HG02610 (cell line): ENCODE data around the gene SLX4IP.

Experiments used
- ATAC-seq: cut with Tn5 transposase; IDR thresholded peaks from one replicate; pipeline ENCODE4 v1.9.1; 2021; ENCODE audit warnings: mild to moderate bottlenecking, moderate library complexity; ENCODE audit not compliant: unreplicated experiment

SLX4IP gene

DNA sequence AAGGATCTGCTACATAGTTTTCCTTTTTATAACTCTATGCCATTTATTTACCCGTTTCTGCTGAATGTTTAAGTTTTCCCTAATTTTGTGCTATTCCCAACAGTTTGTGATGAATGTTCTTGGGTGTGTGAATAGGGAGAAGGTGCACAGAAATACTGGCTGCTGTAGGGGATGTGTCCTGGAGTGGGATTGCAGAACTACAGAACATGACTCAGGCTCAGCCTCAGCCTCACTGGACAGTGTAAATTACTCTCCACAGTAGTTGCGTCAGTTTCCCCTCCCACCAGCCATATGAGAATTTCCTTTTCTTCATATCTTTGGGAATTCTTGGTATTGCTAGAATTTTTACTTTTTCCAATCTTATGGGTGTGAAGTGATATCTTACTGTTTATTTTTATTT is 57.0 kb downstream of the SLX4IP start:
- no peak for ATAC-seq

- ATAC-seq: no peak
Observed at GRCh38 chr20:10492844-10493243, 57.7 kb downstream of the SLX4IP start.

GRCh38 chr20:10495173-10495572 is 60.1 kb downstream of the SLX4IP start:
- ATAC-seq: no peak

DNA sequence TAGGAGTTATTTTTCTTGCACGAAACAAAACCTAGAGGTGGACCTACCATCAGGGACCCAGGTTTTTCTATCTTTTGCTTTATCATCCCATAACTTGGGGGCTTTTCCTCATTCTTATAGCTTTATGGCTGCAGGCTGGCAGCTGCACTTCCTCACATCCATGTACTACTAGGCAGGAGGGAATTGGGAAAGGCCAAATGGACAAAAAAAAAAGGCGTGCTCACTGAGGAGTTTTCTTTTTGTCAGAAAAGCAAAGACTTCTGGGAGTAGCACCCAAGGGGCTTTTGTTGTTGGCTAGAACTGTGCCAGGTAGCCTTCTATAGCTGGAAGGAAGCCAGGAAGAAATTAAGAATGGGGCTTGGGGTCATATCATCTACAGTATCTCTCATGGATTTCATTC is 61.4 kb downstream of the SLX4IP start:
- ATAC-seq: no peak

- ATAC-seq: no peak
Observed at GRCh38 chr20:10497283-10497682, 62.2 kb downstream of the SLX4IP start.

DNA sequence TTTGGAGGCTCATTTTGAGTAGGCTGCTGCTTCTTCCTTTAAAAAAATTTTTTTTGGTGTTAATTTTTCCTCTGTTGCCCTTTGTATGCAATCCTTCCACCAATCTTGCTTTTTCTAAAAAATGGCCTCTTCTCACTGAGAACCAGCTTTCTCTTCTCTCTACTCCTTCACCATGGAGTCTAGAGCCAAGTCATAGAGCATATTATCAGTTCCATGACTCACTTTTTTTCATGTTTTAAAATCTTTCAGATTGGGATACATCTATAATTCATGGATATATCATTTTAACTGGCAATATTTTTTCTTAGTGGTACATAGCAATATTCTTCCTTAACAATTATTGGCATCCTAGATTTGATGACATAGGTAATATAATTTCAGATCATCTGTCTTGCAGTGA is 62.7 kb downstream of the SLX4IP start:
- ATAC-seq: no peak

GRCh38 chr20:10498200-10498599 is 63.1 kb downstream of the SLX4IP start:
- no peak for ATAC-seq

DNA sequence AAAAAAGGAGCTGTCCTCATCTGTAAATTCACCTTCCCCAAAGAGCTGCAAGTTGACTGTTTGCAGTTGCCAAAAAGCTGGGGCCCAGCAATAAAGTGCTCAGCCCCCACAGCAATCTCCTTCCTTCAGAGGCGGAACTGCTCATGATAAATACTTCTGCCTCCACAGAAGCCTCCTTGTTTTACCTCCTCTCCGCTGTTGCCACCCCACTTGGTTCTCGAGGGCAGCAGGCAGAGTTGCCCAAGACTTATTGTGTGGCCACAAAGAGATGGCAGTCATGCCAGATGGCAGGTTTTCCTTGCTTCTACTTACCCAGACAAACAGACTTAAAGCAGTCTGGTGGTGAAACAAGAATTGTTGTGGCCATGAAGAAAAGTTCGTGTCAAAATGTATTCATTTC is 66.3 kb downstream of the SLX4IP start:
- peak; percentile 40 for ATAC-seq

DNA sequence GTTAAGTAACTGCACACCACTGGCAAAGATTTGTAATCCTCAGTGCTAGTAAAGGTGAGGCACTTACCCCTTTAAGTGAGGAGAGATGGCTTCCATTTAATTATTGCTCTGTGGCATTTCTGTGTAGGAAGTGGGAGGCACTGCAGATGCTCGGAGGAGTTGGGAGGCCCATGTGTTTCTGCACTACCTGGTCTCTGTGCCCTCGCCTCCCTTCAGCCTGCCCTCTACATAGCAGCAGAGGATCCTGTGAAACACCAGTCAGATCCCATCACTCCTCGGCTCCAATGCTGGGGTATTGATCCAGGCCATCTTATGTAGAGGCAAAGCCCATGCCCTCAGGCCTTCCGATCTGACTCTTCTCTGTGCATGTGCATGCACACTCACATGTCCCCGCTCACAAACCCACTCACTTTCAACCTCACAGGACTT is 67.0 kb downstream of the SLX4IP start:
- ATAC-seq: peak; percentile 27

GRCh38 chr20:10504608-10504993 is 69.5 kb downstream of the SLX4IP start:
- no peak for ATAC-seq

GRCh38 chr20:10504994-10505730 is 70.1 kb downstream of the SLX4IP start:
- ATAC-seq: no peak

DNA sequence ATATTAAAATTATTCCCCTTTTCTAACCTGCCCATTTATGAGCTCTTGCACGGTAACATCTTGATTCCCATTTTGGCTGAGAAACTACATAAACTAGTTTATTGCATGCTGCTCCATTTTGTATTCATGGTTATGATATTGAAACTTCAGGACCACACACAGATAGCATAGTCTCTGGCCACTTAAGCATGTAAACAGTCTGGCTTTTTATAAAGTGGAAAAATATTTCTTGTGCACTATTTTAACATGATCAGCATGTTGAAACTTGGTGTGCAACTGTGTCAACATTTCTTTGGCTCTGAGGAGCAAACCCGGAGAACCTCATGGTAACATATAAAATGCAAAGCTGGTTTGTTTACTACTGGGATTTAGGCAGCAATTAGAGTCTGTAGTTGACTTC is 70.7 kb downstream of the SLX4IP start:
- ATAC-seq: no peak

- ATAC-seq: no peak
Observed at GRCh38 chr20:10507052-10507451, 71.9 kb downstream of the SLX4IP start.

DNA sequence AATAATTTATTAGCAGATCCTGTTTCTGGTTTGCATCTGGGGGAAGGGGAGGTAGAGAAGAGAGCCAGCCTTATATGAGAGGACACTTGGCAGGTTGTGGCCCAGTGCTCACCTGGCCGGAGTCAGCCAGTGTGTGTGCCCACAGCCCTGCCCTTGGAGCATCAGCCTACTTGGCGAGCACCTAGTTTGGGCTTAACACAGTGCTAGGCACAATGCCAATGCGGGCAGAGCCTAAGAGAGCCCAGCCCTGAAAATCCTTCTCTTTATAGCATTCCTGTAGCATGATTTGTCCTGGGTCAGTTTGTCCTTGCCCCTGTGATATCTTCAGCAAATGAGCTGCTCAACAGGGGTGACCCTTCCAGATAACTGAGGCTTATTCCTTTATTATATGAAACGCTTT is 73.0 kb downstream of the SLX4IP start:
- ATAC-seq: no peak

GRCh38 chr20:10508468-10509251 is 73.6 kb downstream of the SLX4IP start:
- no peak for ATAC-seq

DNA sequence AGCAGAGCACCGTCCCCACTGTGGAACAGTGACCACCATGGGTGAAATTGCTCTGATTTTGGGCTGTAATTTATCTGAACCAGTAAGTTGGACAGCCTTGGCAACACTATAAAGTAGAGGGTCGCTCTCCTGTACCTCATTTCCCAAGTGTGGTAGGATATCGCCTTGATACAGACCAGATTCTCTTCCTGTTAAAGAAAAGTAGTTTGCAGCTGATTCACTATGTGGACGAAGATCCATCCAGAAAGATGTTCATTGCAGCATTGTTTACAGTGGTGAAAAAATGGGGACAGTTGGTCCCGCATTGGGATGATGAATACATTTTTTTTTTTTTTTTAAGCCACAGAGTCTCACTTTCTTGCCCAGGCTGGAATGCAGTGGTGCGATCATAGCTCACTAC is 74.3 kb downstream of the SLX4IP start:
- ATAC-seq: no peak

GRCh38 chr20:10510216-10510615 is 75.1 kb downstream of the SLX4IP start:
- ATAC-seq: no peak

GRCh38 chr20:10511170-10511508 is 76.0 kb downstream of the SLX4IP start:
- peak; percentile 11 for ATAC-seq

- ATAC-seq: peak; percentile 97
Observed at GRCh38 chr20:10511509-10512251, 76.6 kb downstream of the SLX4IP start.

DNA sequence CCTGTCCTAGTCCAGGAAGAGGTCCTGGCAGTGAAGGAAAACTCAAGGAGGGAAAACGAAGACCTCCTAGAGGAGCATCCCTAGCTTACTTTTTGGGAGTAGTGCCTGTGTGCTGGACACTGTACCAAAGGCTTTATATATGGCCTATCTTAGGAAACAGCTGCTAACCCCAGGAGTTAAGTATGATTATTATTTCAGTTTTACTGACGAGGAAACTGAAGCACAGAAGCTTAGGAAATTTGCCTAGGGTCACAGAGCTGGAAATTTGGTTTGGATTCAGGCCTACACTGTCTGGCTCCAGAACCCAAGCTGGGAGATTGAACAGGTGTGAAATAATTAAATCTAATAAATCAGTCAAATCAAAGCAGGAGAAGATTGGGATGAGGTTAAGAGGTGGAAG is 78.0 kb downstream of the SLX4IP start:
- ATAC-seq: no peak

DNA sequence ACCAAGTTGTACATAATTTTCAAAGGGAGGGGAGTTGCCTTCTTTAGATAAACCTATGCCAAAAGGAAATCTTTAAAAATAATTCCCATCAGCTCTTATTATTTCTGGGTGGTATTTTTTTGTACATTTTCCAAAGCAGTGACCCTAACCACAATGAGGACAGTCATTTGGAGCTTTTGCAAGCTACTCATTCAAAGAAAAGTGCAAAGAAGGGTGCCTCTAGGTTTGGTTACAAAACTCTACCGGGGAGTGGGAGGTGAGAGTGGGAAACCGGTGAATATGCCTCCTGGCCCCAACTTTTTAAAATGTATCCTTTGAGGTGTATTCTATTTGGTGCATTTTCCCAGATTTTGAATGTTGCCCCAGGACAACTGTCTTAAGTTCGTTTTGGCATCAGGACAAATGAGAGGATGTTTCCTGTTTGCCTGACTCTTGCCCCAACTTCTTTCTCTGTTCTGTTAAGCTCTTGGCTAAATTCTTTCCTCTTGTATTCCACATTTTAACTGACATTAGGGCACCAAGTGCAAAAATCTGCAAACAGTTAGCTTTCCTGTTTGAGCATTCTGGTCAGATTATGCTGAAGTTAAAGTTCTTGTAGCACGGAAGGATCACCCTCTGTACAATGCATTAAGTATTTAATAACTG is 78.9 kb downstream of the SLX4IP start:
- ATAC-seq: peak; percentile 31
